ENCODE data around the gene SPOCD1. TPM values are rescaled to one million over a fixed set of nuclear protein-coding genes. Genes with fewer than 3 reads are reported as not detected.

SPOCD1 gene
- total RNA-seq, 1 experiment from 2014 or later = 10.2 TPM

DNA sequence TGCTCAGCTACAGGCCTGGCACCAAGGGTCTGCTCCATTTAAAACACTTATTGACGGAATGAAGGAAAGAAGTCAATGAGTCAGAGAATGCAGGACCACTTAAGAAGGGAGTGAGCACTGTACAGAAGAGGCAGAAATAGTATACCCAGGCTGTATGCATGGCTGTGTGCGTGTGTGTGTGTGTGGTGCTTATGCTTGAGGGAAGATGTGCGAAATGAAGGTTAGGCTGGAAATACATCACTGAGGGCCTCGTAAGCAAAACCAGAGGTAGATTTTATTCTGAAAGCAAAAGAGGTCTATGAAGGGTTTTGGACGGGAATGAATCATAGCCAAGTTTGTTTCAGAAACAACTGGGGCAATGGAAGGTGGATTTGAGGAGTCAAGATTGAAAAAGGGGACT lies 42.0 kb downstream of the SPOCD1 start:
- no peaks in the 10 kb centered on the region for H3K4me1 ChIP-seq (replicated peaks; ENCODE audit: insufficient read depth)
- H2AFZ ChIP-seq = no peak overlapping the region
- TF ChIP-seq, protein P1, sequence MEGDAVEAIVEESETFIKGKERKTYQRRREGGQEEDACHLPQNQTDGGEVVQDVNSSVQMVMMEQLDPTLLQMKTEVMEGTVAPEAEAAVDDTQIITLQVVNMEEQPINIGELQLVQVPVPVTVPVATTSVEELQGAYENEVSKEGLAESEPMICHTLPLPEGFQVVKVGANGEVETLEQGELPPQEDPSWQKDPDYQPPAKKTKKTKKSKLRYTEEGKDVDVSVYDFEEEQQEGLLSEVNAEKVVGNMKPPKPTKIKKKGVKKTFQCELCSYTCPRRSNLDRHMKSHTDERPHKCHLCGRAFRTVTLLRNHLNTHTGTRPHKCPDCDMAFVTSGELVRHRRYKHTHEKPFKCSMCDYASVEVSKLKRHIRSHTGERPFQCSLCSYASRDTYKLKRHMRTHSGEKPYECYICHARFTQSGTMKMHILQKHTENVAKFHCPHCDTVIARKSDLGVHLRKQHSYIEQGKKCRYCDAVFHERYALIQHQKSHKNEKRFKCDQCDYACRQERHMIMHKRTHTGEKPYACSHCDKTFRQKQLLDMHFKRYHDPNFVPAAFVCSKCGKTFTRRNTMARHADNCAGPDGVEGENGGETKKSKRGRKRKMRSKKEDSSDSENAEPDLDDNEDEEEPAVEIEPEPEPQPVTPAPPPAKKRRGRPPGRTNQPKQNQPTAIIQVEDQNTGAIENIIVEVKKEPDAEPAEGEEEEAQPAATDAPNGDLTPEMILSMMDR (conservative IDR thresholded peaks at IDR 0.05) = no peak
- TF ChIP-seq EZH2 (IDR thresholded peaks at IDR 0.05; ENCODE audit: low read depth) = no peak
- H3K4me3 ChIP-seq = no peak overlapping the region
- no peaks in the 10 kb centered on the region for H3K9me3 ChIP-seq (ENCODE audit: insufficient read depth, low read depth)
- H3K36me3 ChIP-seq (ENCODE audit: low read depth) = no peaks in the 10 kb centered on the region
- H3K27ac ChIP-seq = no peak overlapping the region
- no peaks in the 10 kb centered on the region for H4K20me1 ChIP-seq (ENCODE audit: insufficient read depth)
- CTCF ChIA-PET = no interaction called here
- intact Hi-C loops (cut with micrococcal nuclease; ENCODE audit: unreplicated experiment) = no loop called here
- H3K79me2 ChIP-seq (ENCODE audit: low read depth) = no peaks in the 10 kb centered on the region
- H3F3A ChIP-seq (ENCODE audit: insufficient read depth, low read depth) = no peaks in the 10 kb centered on the region; the same call in 1 of the 2 replicates
- peaks cover 17% of the 10 kb centered on the region; the same call in 1 of the 2 replicates for H3K27me3 ChIP-seq (ENCODE audit: insufficient read depth, low read depth)
- no peak for DNase-seq
- POLR2A ChIA-PET (ENCODE audit: unreplicated experiment) = no interaction called here
- H3K9me2 ChIP-seq (ENCODE audit: insufficient read depth) = no peaks in the 10 kb centered on the region
- no peak overlapping the region for H3K4me2 ChIP-seq
- no TSS peak for BruUV-seq (replicated peaks)

- H4K20me1 ChIP-seq (ENCODE audit: insufficient read depth) = no peaks in the 10 kb centered on the region
- no peaks in the 10 kb centered on the region for H3K36me3 ChIP-seq (ENCODE audit: low read depth)
- H3F3A ChIP-seq (ENCODE audit: insufficient read depth, low read depth) = peaks cover 4% of the 10 kb centered on the region
- DNase-seq = no peak
- no peaks in the 10 kb centered on the region for H3K79me2 ChIP-seq (ENCODE audit: low read depth)
- H3K4me3 ChIP-seq = no peak overlapping the region
- peaks cover 17% of the 10 kb centered on the region; the same call in 1 of the 2 replicates for H3K27me3 ChIP-seq (ENCODE audit: insufficient read depth, low read depth)
- no peaks in the 10 kb centered on the region for H3K9me2 ChIP-seq (ENCODE audit: insufficient read depth)
- H3K9me3 ChIP-seq (ENCODE audit: insufficient read depth, low read depth) = no peaks in the 10 kb centered on the region
- no peak overlapping the region for H2AFZ ChIP-seq
- CTCF ChIA-PET = no interaction called here
- intact Hi-C loops (cut with micrococcal nuclease; ENCODE audit: unreplicated experiment) = no loop called here
- H3K4me2 ChIP-seq = no peak overlapping the region
- no peak overlapping the region for H3K27ac ChIP-seq
- TF ChIP-seq, protein P1 (conservative IDR thresholded peaks at IDR 0.05) = no peak
- no peak for TF ChIP-seq EZH2 (IDR thresholded peaks at IDR 0.05; ENCODE audit: low read depth)
- no peaks in the 10 kb centered on the region for H3K4me1 ChIP-seq (replicated peaks; ENCODE audit: insufficient read depth)
- no TSS peak for BruUV-seq (replicated peaks)
- POLR2A ChIA-PET (ENCODE audit: unreplicated experiment) = no interaction called here
Measured at GRCh38 chr1:31772669-31773248, 43.1 kb downstream of the SPOCD1 start.

DNA sequence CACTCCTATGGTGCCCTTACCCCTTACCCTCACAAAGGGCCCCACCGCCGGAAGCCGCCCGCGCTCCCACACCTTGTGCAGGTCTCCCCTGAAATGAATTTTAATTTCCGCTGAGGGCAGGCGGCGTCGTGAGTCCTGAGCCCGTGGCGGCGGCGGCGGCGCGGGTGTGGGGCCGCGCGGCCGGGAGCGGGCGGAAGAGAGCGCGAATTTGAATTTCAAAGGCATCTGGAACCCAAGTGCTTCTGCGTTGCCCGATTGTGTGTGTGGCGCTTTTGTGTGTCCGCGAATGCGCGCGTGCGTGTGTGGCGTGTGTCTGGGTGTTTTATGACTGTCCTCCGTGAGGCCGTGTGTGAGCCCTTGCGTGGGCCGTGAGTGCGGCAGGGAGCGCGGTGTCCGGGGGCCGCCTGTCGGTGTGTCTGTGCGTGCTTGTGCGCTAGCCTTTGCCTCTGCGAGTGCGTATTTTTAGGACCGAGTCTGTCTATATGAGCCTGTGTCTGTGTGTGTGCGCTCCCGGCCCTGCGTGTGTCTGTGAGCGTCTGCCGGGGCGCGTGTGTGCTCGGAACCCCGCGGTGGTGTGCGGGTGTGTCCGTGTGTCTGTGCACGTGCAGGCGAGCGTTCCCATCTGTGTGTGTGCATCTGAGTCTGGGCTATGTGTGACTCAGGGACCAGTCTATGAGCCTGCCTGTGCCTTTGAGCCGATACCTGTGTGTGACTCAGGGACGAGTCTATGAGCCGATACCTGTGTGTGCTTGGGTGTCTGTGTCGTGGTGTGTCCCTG lies 43.7 kb downstream of the SPOCD1 start:
- Histone ChIP-seq H2AFZ (no peak overlapping the region), H3K9me3 (ENCODE audit: insufficient read depth, low read depth) (no peaks in the 10 kb centered on the region), H3K27me3 (ENCODE audit: insufficient read depth, low read depth) (peaks cover 17% of the 10 kb centered on the region; the same call in 1 of the 2 replicates), H3K79me2 (ENCODE audit: low read depth) (no peaks in the 10 kb centered on the region), H3K36me3 (ENCODE audit: low read depth) (no peaks in the 10 kb centered on the region), H3K27ac (no peak overlapping the region), H3K9me2 (ENCODE audit: insufficient read depth) (no peaks in the 10 kb centered on the region), H4K20me1 (ENCODE audit: insufficient read depth) (no peaks in the 10 kb centered on the region), H3F3A (ENCODE audit: insufficient read depth, low read depth) (peaks cover 7% of the 10 kb centered on the region), H3K4me2 (no peak overlapping the region), H3K4me1 (replicated peaks; ENCODE audit: insufficient read depth) (no peaks in the 10 kb centered on the region), H3K4me3 (no peak overlapping the region)
- BruUV-seq (replicated peaks) = no TSS peak
- TF ChIP-seq, protein P1 (conservative IDR thresholded peaks at IDR 0.05) = no peak
- ChIA-PET CTCF (no interaction called here), POLR2A (ENCODE audit: unreplicated experiment) (no interaction called here)
- intact Hi-C loops (cut with micrococcal nuclease; ENCODE audit: unreplicated experiment) = no loop called here
- DNase-seq = no peak
